Liver (tissue), 9 donors: ENCODE results near the gene AGPAT3. TPM values are rescaled to one million over a fixed set of nuclear protein-coding genes. Genes with fewer than 3 reads are reported as not detected.

Source experiments
- DNase-seq: peaks from one replicate; pipeline ENCODE4 v3.0.0-alpha.2; 2017; ENCODE audit warnings: low spot score
- H3K27ac ChIP-seq, 2 donors: one replicate each; pipeline ENCODE4 v1.7.0; 2013; ENCODE audit warnings: inconsistent platforms in 2 of 2, low read length in 2 of 2, control low read depth in 1 of 2, low read depth in 1 of 2, mild to moderate bottlenecking in 1 of 2
- H3K27me3 ChIP-seq, 4 donors: one replicate each; pipeline versions ENCODE4 v1.6.1 to v1.7.0; 2013; ENCODE audit warnings: low read length in 3 of 4, inconsistent platforms in 1 of 4, mild to moderate bottlenecking in 1 of 4, moderate library complexity in 1 of 4; ENCODE audit not compliant: control insufficient read depth in 4 of 4, insufficient read depth in 4 of 4
- H3K36me3 ChIP-seq, 4 donors: one replicate each; pipeline versions ENCODE4 v1.6.1 to v1.7.0; 2013; ENCODE audit warnings: low read length in 3 of 4, mild to moderate bottlenecking in 3 of 4, low read depth in 1 of 4, moderate library complexity in 1 of 4; ENCODE audit not compliant: control insufficient read depth in 4 of 4, insufficient read depth in 3 of 4
- H3K4me1 ChIP-seq, 4 donors: one replicate each; pipeline versions ENCODE4 v1.6.1 to v1.7.0; 2013; ENCODE audit warnings: low read length in 3 of 4, mild to moderate bottlenecking in 3 of 4, moderate library complexity in 1 of 4; ENCODE audit not compliant: control insufficient read depth in 4 of 4, insufficient read depth in 4 of 4
- H3K4me3 ChIP-seq, 3 donors: one replicate each; pipeline versions ENCODE4 v1.6.1 to v1.7.0; 2013; ENCODE audit warnings: low read length in 3 of 3, control low read depth in 1 of 3, low read depth in 1 of 3, mild to moderate bottlenecking in 1 of 3
- H3K9ac ChIP-seq, 2 donors: one replicate each; pipeline ENCODE4 v1.7.0; 2013; ENCODE audit warnings: low read length in 2 of 2, mild to moderate bottlenecking in 2 of 2, moderate library complexity in 2 of 2, control low read depth in 1 of 2, low read depth in 1 of 2
- H3K9me3 ChIP-seq, 4 donors: one replicate each; pipeline versions ENCODE4 v1.6.1 to v1.7.0; 2013; ENCODE audit warnings: low read length in 3 of 4; ENCODE audit not compliant: control insufficient read depth in 4 of 4
- CTCF ChIP-seq: fragments of 150-350 bp; IDR thresholded peaks from 2 replicates; pipeline ENCODE4 v1.5.1; 2017; ENCODE audit warnings: improper control_type of control experiment, low read depth, low read length; ENCODE audit not compliant: missing input control
- EGR1 ChIP-seq, 2 donors: IDR thresholded peaks; 2 replicates each; pipeline ENCODE4 v1.6.1; 2016 to 2018; ENCODE audit warnings: antibody characterized with exemption in 2 of 2, low read depth in 2 of 2
- FOXA1 ChIP-seq: IDR thresholded peaks from 2 replicates; pipeline ENCODE4 v1.6.1; 2016; ENCODE audit warnings: antibody characterized with exemption
- GABPA ChIP-seq, 2 donors: IDR thresholded peaks in 1 of 2; conservative IDR thresholded peaks in 1 of 2; 2 replicates each; pipeline ENCODE4 v1.6.1; 2016; ENCODE audit warnings: antibody characterized with exemption in 2 of 2, mild to moderate bottlenecking in 1 of 2, moderate library complexity in 1 of 2
- HNF4A ChIP-seq, 2 donors: conservative IDR thresholded peaks; 2 replicates each; pipeline ENCODE4 v1.6.1; 2016; ENCODE audit warnings: antibody characterized with exemption in 2 of 2, mild to moderate bottlenecking in 2 of 2
- HNF4G ChIP-seq: IDR thresholded peaks from 2 replicates; pipeline ENCODE4 v1.6.1; 2016; ENCODE audit warnings: antibody characterized with exemption
- JUND ChIP-seq, 2 donors: IDR thresholded peaks; 2 replicates each; pipeline ENCODE4 v1.6.1; 2016; ENCODE audit warnings: antibody characterized with exemption in 2 of 2
- MAX ChIP-seq: IDR thresholded peaks from 2 replicates; pipeline ENCODE4 v1.6.1; 2016; ENCODE audit warnings: antibody characterized with exemption
- NR2F2 ChIP-seq: IDR thresholded peaks from 2 replicates; pipeline ENCODE4 v1.6.1; 2016; ENCODE audit warnings: antibody characterized with exemption
- RXRA ChIP-seq, 2 donors: IDR thresholded peaks; 2 replicates each; pipeline ENCODE4 v1.6.1; 2017 to 2018; ENCODE audit warnings: antibody characterized with exemption in 2 of 2, mild to moderate bottlenecking in 1 of 2
- SP1 ChIP-seq: IDR thresholded peaks from 2 replicates; pipeline ENCODE4 v1.6.1; 2018; ENCODE audit warnings: antibody characterized with exemption, mild to moderate bottlenecking
- TAF1 ChIP-seq: conservative IDR thresholded peaks from 2 replicates; pipeline ENCODE4 v1.6.1; 2016; ENCODE audit warnings: antibody characterized with exemption, mild to moderate bottlenecking
- YY1 ChIP-seq: IDR thresholded peaks from 2 replicates; pipeline ENCODE4 v1.6.1; 2016; ENCODE audit warnings: antibody characterized with exemption, mild to moderate bottlenecking
- WGBS: extraction: QIAGEN DNeasy Blood & Tissue Kit; methylation state at CpG from one replicate; pipeline ENCODE4 v1.1.7; 2013; 5-methylcytosine and 5-hydroxymethylcytosine counted together
- polyA plus RNA-seq, 2 donors: library from polyadenylated mRNA; stranded (reverse) in 1 of 2; unstranded in 1 of 2; fragments of 200-250 nt in 1 of 2; fragments of >200 nt in 1 of 2; fragmentation: Nextera tagmentation in 1 of 2; extraction: Ambion mirVana in 1 of 2; gene quantifications; one replicate each; pipeline versions ENCODE4 v1.2.1 to v1.2.3, GENCODE V29; 2013 to 2015
- total RNA-seq, 2 donors: library from RNA; depleted of rRNA; stranded (reverse); fragments of >200 nt; gene quantifications; one replicate each; pipeline ENCODE4 v1.2.3, GENCODE V29; 2014
- TF ChIP-seq, protein P1 (sequence below): IDR thresholded peaks from 2 replicates; pipeline ENCODE4 v1.6.1; 2016; ENCODE audit warnings: antibody characterized with exemption, mild to moderate bottlenecking
- TF ChIP-seq, protein P2 (sequence below): IDR thresholded peaks from 2 replicates; pipeline ENCODE4 v1.6.1; 2016; ENCODE audit warnings: antibody characterized with exemption
- donor health status: healthy.
- donor health status: healthy.
- donor health status: healthy.
- donor health status: healthy.
- donor health status: healthy.

AGPAT3 gene
- total and polyA plus RNA-seq, 4 donors = 32.3 to 148 (median 59.8) TPM

GRCh38 chr21:44011123-44011522 lies 146.1 kb downstream of the AGPAT3 start (continued):
- TF ChIP-seq FOXA1 = no peak
- TF ChIP-seq MAX = no peak
- TF ChIP-seq CTCF = no peak
- TF ChIP-seq SP1 = no peak
- no peak for TF ChIP-seq JUND (IDR thresholded peaks at IDR 0.05)
- no peak for TF ChIP-seq HNF4G

GRCh38 chr21:44011579-44012473 lies 146.8 kb downstream of the AGPAT3 start, which contains the start of gene TRAPPC10:
Gene TRAPPC10 (plus strand): TSS chr21:44012309. CDS start chr21:44012494, 185 bp downstream.
- Histone ChIP-seq H3K36me3 (no peaks in the 10 kb centered on the region), H3K4me1 (peaks cover 8 to 35% (median 33%) of the 10 kb centered on the region in 4 donors), H3K9ac (peak within 1 kb of the TSS; percentile 83 to 89), H3K27ac (peak within 1 kb of the TSS; percentile 93 to 97), H3K27me3 (no peaks in the 10 kb centered on the region), H3K4me3 (peak within 1 kb of the TSS; percentile 83 to 100 (median 85)), H3K9me3 (no peaks in the 10 kb centered on the region)
- DNase-seq = peak; percentile 84
- TF ChIP-seq MAX (no peak), GABPA (IDR thresholded peaks at IDR 0.05 in 1 of 2, conservative IDR thresholded peaks at IDR 0.05 in 1 of 2) (peak; percentile 65 to 89), YY1 (peak; percentile 13), HNF4G (no peak)
- WGBS = under 1% methylated on average over 107 of the region's 107 CpGs

- Histone ChIP-seq H3K9ac (peak overlapping the region; percentile 83 to 89), H3K4me1 (peaks cover 8 to 35% (median 34%) of the 10 kb centered on the region in 4 donors), H3K9me3 (no peaks in the 10 kb centered on the region), H3K27ac (peak overlapping the region; percentile 65 to 89), H3K36me3 (no peaks in the 10 kb centered on the region), H3K27me3 (no peaks in the 10 kb centered on the region), H3K4me3 (peak overlapping the region; percentile 75 to 100 (median 83))
- DNase-seq = peak; percentile 92
- under 1% methylated on average over 87 of the region's 87 CpGs for WGBS
- TF ChIP-seq, protein P1, sequence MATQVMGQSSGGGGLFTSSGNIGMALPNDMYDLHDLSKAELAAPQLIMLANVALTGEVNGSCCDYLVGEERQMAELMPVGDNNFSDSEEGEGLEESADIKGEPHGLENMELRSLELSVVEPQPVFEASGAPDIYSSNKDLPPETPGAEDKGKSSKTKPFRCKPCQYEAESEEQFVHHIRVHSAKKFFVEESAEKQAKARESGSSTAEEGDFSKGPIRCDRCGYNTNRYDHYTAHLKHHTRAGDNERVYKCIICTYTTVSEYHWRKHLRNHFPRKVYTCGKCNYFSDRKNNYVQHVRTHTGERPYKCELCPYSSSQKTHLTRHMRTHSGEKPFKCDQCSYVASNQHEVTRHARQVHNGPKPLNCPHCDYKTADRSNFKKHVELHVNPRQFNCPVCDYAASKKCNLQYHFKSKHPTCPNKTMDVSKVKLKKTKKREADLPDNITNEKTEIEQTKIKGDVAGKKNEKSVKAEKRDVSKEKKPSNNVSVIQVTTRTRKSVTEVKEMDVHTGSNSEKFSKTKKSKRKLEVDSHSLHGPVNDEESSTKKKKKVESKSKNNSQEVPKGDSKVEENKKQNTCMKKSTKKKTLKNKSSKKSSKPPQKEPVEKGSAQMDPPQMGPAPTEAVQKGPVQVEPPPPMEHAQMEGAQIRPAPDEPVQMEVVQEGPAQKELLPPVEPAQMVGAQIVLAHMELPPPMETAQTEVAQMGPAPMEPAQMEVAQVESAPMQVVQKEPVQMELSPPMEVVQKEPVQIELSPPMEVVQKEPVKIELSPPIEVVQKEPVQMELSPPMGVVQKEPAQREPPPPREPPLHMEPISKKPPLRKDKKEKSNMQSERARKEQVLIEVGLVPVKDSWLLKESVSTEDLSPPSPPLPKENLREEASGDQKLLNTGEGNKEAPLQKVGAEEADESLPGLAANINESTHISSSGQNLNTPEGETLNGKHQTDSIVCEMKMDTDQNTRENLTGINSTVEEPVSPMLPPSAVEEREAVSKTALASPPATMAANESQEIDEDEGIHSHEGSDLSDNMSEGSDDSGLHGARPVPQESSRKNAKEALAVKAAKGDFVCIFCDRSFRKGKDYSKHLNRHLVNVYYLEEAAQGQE = no peak
- peak; percentile 79 for TF ChIP-seq NR2F2
- no peak for TF ChIP-seq HNF4G
- TF ChIP-seq JUND (IDR thresholded peaks at IDR 0.05) = no peak
- TF ChIP-seq GABPA (IDR thresholded peaks at IDR 0.05 in 1 of 2, conservative IDR thresholded peaks at IDR 0.05 in 1 of 2) = peak in 1 of 2 donors; percentile 6
- TF ChIP-seq CTCF = no peak
- no peak for TF ChIP-seq FOXA1
- peak; percentile 13 to 22 for TF ChIP-seq RXRA (IDR thresholded peaks at IDR 0.05)
- TF ChIP-seq, protein P2, sequence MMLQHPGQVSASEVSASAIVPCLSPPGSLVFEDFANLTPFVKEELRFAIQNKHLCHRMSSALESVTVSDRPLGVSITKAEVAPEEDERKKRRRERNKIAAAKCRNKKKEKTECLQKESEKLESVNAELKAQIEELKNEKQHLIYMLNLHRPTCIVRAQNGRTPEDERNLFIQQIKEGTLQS = no peak
- peak; percentile 70 to 81 for TF ChIP-seq HNF4A (conservative IDR thresholded peaks at IDR 0.05)
- no peak for TF ChIP-seq EGR1 (IDR thresholded peaks at IDR 0.05; ENCODE audit: low read depth in 2 of 2)
- TF ChIP-seq TAF1 = no peak
Measured at GRCh38 chr21:44012474-44013379, 147.7 kb downstream of the AGPAT3 start.
